Heart left ventricle (tissue), 13 donors: Measurements from ENCODE around the gene KTI12.

Experiments
- CTCF ChIP-seq, 12 donors: fragments of 200-600 bp; sonication (generic) in 4 of 12; IDR thresholded peaks; one replicate each; pipeline versions ENCODE4 v1.5.0 to v1.8.0; 2018 to 2022; ENCODE audit warnings: antibody characterized with exemption in 12 of 12, mild to moderate bottlenecking in 5 of 12
- POLR2A ChIP-seq, 2 donors: fragments of 450-650 bp; IDR thresholded peaks; one replicate each; pipeline ENCODE4 v1.6.1; 2017; ENCODE audit warnings: antibody characterized with exemption in 2 of 2, mild to moderate bottlenecking in 2 of 2, moderate library complexity in 2 of 2
- donor health status: ischemic (EF 13 %, LVEDD 7.1; RV severe dilation, severe dysfunction).
- donor health status: DM: no; HTN: yes; CAD: no.
- donor health status: DM: no; HTN: no; CAD: no.
- donor health status: ischemic (EF 25% LVEDD 6.9; RV normal size, moderate dysfunction).
- donor health status: ischemic (EF 25% LVEDD 5.7; RV mildly dilated, moderate dysfunction).
- donor health status: ischemic (EF 35%, LVEDD 5.7; RV mildly dilated, moderate dysfunction).
- donor health status: nonischemic (EF 11% LVEDD 7.7; RV severe dilation, severe dysfunction).
- donor health status: DM: yes; HTN: yes; CAD: no.
- donor health status: PGD.
- donor health status: ischemic (EF 29% LVEDD 5.4; RV normal size, mild dysfunction).
- donor health status: nonischemic (EF 23%, LVEDD 6.1; RV moderate dilation, normal function).

- TF ChIP-seq CTCF (IDR thresholded peaks at IDR 0.05) (no peak), POLR2A (IDR thresholded peaks at IDR 0.05) (no peak)
Observed at GRCh38 chr1:52057255-52057654, 23.6 kb upstream of the KTI12 start.
